Measurements from ENCODE around the gene ZNF750.

Gene ZNF750

GRCh38 chr17:82868715-82869131 lies 28.9 kb upstream of the ZNF750 start:
- TF ChIP-seq CTCF (IDR thresholded peaks at IDR 0.05; ENCODE audit: control insufficient read depth, extremely low read depth, insufficient read depth), result no peak
- no peak for DNase-seq (ENCODE audit: low read depth)
- no peak overlapping the region for H3K4me3 ChIP-seq (ENCODE audit: low read depth, low read length)

- no peak overlapping the region for H3K4me3 ChIP-seq (ENCODE audit: low read depth, low read length)
- no peak for DNase-seq (ENCODE audit: low read depth)
- TF ChIP-seq CTCF (IDR thresholded peaks at IDR 0.05; ENCODE audit: control insufficient read depth, extremely low read depth, insufficient read depth), result no peak
Measured at GRCh38 chr17:82867763-82868325, 28.0 kb upstream of the ZNF750 start.

GRCh38 chr17:82866590-82867191 lies 26.9 kb upstream of the ZNF750 start:
- TF ChIP-seq CTCF (IDR thresholded peaks at IDR 0.05; ENCODE audit: control insufficient read depth, extremely low read depth, insufficient read depth), result no peak
- DNase-seq (ENCODE audit: low read depth), result no peak
- no peak overlapping the region for H3K4me3 ChIP-seq (ENCODE audit: low read depth, low read length)

- no peak for TF ChIP-seq CTCF (IDR thresholded peaks at IDR 0.05; ENCODE audit: control insufficient read depth, extremely low read depth, insufficient read depth)
- no peak for DNase-seq (ENCODE audit: low read depth)
- H3K4me3 ChIP-seq (ENCODE audit: low read depth, low read length), result no peak overlapping the region
Measured at GRCh38 chr17:82865774-82866395, 26.1 kb upstream of the ZNF750 start.

- DNase-seq (ENCODE audit: low read depth), result no peak
- H3K4me3 ChIP-seq (ENCODE audit: low read depth, low read length), result no peak overlapping the region
- TF ChIP-seq CTCF (IDR thresholded peaks at IDR 0.05; ENCODE audit: control insufficient read depth, extremely low read depth, insufficient read depth), result no peak
Measured at GRCh38 chr17:82865274-82865673, 25.5 kb upstream of the ZNF750 start.

GRCh38 chr17:82864713-82865248 lies 25.0 kb upstream of the ZNF750 start:
- TF ChIP-seq CTCF (IDR thresholded peaks at IDR 0.05; ENCODE audit: control insufficient read depth, extremely low read depth, insufficient read depth), result no peak
- DNase-seq (ENCODE audit: low read depth), result no peak
- H3K4me3 ChIP-seq (ENCODE audit: low read depth, low read length), result no peak overlapping the region

All from LNCaP clone FGC (cell line).